NCI-H2107 treated with DMSO at 0.1 percent for 48 hours (cell line): ENCODE results near the gene MAEA.

Experiments used
- DNase-seq: peaks from one replicate; lab custom pipeline; 2025; ENCODE audit not compliant: unreplicated experiment; lab: John Stamatoyannopoulos, UW

MAEA gene

DNA sequence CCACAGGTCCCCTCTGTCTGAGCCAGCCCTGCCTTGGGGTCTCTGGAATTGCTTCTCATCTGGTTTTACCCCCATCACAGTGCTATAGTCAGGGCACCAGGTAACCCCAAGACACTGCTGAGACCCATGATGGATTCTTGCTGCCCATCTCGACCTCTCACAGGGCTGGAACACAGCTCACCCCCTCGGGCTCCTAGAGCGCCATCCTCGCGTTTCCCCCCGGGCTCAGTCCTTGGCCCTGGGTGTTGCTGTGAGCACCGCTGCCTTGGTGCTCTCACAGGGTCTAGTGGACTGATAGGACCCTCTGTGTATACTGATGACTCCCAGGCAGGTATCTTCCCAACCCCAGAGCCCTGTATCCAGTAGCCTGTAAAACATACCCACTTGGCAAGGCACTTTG lies 8.8 kb downstream of the MAEA start:
- no peak for DNase-seq

DNA sequence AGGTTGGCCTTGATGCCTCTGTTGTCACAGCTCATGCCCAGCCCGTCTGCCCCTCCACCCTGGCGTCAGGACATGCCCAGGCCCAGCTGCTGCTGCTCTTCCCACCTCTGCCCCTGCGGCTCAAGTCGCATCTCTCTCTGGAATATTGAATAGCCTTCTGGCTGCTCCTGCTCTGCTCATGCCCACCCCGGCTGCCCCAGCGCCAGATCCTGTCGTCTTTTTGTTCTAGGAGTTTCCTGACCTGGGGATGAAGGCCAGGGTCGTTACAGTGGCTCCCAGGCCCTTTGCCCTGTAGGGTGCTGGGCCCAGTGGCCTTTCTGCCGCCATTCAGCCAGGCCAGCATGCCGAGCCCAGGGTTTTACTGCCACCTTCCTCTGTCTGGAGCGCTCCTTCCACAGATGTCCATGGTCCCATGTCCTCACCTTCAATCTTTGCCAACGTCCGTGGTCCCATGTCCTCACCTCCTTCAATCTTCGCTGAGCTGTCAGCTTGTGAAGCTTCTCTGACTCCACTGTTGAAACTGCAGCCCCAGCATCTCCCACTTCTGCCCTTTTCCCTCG lies 9.7 kb downstream of the MAEA start:
- DNase-seq: no peak

DNA sequence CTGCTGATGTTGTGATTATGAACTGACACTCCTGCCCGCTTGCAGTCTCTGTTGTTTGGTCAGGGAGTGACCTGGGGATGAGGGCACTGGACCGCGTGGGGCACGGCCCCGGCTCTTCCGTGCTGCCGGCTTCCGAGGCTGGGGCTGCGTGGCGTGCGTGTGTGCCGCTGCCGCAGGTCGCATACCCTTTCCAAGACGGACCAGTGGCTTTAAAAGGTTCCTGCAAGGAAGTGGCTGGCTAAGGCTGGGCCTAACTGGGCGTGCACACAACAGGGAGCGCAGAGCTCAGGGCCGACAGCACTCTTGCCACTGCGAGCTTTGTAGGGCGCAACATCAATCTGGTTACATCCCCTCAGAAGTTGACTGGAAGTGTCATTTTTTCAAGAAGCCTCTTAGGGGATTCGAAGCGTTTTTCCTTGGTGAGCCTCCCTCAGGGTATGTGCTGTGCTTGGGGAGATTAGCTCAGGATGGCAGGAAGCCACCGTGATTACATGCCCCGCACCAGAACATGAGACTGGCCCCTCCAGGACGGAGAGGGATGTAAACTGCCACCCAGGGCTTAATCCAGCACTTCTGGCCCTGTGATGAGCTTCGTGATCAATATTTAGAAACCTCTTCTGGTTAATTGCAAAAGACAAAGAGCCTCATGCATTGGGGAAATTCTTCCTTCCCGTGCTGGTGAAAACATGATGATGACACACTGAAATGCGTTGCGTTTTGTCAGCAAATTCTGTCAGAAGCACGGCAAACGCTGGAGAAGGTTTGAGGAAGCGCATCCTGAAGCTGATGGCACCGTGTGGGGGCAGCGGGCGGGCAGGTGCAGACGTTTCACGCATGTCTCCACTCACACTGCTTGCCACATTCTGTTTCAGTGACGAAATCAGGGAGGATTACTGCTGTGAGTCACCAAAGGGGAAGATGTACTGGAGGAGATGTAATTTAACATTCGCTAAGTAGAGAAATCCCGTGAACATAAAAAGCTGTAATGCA lies 11.1 kb downstream of the MAEA start:
- no peak for DNase-seq

DNA sequence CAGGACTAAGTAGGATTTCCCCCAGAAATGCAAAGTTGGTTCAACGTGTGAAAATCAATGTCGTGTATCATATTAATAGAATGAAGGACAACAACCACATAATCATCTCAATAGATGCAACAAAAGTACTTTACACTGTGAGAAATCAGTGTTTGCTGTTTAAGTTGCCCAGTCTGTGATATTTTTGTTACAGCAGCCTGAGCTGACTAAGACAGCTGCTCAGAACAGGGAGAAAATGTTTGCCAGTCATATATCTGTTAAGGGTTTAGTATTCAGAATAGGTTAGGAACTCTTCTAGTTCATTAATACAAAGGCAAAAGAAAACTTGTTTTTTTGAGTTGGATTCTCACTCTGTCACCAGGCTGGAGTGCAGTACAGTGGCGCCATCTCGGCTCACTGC lies 12.5 kb downstream of the MAEA start:
- no peak for DNase-seq

DNA sequence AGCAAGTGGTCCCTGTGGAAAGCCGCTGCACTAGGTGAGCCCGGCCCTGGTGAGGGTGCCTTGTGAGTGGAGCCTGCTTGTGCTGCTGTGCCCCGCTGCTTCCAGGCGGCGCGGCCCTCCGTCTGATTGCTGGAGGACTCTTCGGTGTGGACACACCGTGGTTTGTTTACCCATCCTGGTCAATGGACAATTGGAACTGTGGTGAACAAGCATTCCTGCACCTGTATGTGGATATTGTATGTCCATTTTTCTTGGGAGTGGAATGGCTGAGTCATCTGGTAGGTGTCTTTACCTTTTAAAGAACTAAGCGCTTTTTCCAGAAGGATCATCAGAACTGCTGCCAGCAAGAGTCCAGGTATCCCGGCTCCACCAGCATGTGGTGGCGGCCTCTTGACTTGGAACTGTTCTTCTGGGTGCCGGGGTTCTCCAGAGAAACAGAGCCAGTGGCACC lies 15.6 kb downstream of the MAEA start:
- peak; percentile 51 for DNase-seq

DNA sequence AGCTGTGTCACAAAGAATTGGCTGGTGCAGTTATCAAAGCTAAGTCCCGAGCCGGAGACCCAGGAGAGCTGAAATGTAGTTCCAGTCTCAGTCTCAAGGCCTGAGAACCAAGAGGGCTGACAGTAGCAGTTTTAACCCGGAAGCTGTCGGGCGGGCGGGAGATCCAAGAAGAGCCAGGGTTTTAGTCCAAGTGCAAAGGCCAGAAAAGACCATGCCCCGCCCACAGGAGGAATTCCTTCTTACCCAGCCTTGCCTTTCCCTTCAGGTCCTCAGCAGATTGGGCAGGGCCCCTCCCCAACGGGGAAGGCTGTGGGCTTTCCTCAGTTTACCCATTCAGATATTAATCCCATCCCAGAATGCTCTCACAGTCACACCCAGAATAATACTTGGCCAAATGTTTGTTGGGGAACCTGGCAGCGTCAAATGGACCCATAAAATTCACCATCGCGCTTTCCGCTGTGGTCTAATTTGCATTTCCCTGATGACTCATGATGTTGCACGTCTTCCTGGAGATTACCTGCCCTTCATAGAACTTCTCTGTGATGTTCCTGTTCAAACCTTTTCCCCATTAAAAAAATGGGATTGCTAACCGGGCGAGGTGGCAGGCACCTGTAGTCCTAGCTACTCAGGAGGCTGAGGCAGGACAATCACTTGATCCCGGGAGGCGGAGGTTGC lies 16.2 kb downstream of the MAEA start:
- DNase-seq: no peak

DNA sequence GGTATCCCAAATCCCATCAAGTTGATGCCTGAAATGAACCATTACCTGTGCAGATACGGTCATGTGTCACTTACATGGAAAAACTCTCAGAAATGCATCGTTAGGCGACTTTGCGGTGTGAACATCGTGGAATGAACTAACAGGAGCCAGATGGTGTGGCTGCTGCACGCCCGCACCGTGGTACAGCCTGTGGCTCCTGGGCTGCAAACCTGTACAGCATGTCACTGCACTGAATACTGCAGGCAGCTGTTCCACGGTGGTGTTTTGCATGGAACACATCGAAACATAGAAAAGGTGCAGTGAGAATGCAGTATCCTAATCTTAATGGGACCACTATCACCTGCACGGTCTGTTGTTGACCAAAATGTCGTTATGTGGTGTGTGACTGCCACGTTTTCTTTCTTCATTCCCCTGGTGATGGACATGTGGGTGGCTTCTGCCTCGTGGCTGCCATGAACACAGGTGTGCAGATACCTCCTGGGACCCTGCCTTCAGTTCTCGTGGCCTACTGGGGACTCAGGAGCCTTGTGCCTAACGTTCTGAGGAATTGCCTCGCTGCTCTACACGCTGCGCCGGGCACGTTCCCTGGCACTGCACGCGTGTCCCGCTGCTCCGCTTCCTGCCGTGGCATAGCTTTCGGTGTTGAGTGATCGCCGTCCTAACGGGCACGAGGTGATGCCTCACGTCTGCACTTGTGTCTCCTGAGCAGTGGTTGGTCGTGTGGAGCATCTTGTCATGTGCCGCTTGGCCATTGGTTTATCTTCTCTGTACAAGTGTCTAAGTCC lies 18.5 kb downstream of the MAEA start:
- no peak for DNase-seq

DNA sequence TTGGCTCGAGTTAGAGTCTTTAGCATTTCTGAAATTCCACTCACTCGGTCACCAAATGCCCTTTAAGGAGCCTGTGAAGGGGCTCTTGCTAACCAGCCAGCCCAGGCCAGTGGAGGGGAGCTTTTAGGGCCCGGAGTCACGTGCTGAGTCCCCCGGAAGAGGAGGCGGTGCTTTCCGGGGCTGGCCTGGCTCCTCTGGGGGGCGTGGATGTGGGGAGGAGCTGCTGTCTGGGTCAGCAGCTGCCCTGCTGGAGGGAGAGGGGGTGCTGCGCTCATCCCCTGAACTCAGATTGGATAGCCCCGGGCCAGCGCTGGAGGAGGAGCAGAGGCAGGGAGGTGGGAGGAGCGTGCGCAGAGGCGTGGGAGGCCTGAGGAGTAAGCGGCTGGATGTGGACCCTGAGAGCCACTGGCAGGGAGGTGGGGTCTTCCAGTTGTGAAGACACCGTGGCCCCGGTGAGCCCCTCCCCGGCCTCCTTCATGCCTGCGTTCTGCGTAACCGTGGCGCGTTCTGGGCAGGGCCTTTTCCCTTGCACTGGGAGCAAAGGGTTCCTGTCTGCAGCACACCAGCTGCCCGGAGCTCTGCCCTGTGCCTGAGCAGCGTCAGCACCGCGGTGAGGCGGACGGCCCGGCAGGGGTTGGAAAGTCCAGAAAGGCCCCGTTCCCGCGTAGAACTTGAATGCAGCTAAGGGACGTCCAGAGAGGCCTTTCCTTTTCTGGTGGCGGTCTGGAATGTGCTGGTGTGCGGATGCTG lies 19.7 kb downstream of the MAEA start:
- DNase-seq: no peak

DNA sequence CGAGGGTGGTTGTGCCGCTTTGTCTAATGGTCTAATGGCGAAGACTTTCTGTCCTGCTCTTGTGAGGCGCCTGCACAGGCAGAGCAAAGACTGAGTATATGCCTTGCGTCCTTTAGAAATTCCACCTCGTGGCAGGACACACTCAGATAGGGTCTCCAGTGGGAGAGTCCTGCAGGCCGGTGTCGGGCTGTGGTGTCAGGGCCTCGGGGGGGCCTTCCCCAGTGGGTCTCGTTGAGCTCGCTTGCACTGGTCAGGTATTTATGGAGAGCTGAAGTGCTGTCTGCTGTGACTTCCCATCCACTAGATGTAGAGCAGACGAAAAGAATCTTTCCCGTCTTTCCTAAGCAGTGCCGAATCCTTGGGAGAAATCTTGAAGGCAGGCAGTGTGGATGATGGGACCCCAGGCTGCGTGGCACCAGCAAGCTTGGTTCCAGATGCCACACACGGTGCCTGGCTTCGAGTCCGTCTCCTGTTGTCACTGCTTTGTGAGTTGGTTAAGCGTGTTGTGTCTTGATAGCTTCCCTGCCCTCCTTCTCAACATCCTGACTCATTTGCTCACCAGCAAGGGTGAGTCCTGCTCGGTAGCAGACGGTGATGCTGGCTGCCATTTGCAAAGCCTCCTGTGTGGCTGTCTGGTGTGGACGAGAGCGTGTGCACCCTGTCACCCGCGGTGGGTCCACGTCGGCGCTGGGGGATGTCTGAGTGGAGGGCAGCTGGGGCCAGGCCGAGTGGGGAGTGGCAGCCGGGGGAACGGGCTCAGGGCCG lies 20.5 kb downstream of the MAEA start:
- no peak for DNase-seq

DNA sequence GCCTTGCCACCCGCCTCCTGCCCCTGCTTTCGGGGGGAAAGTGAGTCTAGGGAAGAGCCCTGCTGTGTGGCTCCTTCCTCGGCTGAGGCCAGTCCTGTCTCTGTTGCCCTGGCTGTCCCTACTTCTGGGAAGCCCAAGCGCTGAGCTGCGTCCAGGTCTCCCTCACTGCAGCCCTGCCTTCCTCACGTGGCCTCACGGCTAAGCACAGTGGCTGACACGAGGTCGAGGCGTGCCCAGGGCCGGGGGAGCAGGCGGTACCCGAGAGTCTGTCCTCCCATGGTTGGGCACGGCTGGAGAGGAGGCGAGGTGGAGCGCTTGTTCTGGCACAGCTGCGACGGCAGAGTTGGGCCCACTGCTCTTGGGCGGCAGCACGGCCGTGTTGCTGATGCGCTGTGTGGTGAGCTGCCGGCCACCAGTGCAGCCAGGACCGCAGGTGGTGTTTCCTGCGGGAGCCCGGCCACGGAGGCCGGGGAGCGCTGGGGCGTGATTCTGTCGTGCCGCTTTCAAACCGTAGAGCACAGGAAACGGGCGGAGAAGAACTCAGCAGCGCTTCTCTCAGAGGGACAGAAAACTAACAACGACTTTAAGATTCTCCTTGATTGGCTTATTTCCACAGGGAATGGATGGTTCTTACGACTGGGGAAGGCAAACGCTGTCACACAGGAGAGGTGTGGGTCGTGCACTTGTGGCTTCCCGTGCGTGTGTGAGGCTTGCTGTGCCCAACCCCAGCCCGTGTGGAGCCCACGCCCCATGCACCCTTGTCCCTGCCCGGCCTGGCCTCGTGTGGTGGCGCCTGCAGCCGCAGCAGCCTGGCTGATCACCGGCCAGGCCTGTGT lies 21.3 kb downstream of the MAEA start:
- DNase-seq: no peak

DNA sequence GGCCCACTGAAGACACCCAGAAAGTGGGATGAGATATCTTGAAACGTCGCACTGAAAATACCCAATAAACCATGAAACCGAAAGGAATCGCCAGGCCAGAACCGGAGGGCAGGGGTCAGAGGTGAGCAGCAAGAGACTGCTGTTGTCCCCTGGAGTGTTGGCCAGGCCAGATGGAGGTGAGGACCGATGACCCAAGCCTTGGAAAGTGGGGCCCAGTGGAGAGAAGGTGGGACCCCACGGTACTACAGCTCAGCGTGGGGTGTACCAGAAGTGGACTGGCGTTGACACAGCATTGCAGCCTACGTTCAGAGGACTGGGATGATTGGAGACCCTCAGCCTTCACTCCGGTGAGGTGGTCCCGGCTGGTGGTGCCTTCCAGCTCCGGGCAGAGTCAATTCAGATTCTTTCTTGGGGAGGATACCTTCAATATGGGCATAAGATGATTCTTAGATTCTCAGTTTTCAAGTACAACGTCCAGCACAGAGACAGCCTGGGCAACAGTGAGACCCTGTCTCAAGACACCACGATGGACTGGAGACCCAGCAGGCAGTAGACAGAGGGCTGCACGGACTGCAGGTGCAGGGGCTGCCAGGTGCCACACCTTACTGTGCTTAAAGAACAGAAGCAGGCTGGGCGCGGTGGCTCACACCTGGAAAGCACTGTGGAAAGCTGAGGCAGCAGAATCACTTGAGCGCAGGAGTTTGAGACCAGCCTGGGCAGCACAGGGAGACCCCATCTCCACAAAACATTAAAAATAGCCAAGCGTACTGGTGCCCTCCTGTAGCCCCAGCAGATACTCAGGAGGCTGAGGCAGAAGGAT lies 23.3 kb downstream of the MAEA start:
- DNase-seq: no peak

DNA sequence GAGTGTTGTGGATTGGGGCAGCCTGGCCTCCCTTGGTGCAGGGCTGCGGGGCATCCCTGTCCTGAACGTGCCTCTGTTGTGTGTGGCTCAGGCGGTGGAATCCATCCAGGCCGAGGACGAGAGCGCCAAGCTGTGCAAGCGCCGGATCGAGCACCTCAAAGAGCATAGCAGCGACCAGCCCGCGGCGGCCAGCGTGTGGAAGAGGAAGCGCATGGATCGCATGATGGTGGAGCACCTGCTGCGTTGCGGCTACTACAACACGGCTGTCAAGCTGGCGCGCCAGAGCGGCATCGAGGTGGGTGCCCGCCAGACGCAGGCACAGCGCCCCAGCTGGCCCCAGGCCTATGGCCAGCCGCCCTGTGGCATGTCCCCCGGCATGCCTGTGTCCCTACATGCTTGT lies 25.6 kb downstream of the MAEA start:
- no peak for DNase-seq

DNA sequence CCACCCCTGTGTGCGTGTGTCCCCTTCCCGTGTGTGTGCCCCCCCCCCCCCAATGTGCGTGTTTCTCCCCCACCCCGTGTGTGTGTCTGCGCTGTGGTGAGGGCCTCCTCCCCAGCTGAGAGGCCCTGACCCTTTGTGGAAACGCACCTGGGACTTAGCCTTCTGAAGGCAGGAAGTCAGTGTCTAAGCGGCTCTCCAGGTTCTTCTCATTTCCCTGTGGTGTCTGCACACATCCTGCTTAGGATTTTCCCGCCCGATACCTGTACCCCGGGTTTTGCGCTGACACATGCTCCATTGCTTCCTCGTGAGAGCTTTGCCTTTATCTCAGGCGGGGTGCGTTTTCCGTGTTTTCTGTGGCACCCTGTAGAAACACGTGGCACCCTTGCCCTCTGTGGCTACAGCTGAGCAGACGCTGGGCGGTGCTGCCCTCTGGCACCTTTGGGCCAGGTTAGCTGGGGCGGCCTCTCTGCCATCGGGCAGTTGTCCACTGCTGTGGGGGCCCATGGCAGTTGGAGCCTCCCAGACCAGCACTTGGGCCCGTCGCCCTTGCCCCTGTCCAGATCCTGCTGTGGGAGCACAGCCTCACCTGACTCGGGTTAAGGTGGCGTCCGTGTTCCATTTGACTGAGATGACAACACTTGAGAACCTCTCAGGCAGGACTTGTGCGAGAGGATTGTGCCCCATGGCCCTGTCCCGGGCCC lies 26.3 kb downstream of the MAEA start:
- DNase-seq: no peak

DNA sequence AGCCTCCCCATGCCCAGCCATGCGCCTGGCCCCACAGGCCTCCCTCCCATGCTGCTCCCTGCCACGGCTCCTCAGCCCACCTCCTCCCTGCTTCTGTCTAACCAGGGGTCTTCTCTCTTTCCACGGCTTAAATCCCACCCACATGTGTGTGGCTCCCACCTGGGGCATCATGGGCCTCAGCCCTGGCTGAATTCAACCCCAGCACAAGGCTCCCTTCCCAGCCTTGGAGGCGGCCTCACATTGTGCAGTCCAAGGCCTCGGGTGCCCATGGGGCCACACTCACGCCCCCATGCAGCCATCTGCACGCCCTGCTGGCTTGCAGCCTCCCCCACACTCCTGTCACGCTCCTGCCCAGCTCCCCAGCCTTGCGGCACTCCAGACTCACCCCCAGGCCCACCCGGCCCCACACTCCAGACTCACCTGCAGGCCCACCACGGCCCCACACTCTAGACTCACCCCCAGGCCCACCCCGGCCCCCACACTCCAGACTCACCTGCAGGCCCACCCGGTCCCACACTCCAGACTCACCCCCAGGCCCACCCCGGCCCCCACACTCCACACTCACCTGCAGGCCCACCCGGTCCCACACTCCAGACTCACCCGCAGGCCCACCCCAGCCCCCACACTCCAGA lies 27.0 kb downstream of the MAEA start:
- DNase-seq: no peak

DNA sequence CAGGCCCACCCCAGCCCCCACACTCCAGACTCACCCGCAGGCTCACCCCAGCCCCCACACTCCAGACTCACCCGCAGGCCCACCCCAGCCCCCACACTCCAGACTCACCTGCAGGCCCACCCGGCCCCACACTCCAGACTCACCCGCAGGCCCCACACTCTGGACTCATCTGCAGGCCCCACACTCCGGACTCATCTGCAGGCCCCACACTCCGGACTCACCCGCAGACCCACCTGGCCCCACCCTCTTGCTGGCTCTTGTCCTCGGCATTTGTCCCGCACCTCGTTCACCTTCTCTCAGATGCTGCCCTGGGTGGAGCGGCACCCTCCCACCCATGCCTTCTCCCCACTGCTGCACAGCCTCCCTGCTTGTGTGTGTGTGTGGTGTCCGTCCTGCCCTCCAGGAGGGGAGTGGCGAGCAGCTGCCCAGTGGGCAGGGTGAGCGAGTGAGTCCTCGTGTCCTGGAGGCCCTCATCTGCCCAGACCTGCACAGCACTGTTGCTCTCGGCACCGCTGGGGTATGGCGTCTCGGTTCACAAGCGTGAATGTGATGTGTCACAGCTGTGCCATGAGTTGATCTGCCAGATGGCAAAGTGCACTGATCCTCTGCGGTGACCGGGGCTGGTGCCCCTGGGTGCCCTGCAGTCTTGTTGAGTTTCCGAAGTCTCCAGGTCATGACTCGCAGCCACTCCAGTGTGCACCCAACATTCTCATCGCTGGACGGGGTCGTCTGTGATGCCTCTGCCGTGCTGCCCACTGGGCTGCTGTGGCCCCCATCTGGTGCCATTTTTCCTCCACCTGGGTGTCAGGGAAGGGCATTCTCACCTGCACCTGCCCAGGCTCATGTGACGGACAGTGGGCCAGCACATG lies 27.7 kb downstream of the MAEA start:
- no peak for DNase-seq

DNA sequence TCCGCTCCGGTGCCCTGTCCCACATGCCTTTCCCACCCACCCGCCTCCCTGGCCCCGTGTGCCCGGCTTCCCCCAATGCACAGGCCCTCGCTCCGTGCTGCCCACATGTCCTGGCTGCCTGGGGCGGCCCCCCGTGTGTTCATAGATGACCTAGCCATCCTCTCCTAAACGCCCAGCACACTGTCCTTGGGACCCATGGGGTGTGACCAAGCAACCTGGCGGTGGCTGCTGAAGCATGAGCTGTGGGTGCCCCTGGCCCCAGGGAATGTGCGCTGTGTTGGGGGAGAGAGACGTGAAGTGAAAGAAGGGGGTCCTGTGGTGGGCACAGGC lies 28.3 kb downstream of the MAEA start:
- no peak for DNase-seq
